ENCODE data around the gene RAD17.
"Not testable (repeated sequence)": the region's sequence is repeated elsewhere in the genome, so short reads cannot be mapped to it uniquely, and the experiment has no call there.

The RAD17 gene, protein sequence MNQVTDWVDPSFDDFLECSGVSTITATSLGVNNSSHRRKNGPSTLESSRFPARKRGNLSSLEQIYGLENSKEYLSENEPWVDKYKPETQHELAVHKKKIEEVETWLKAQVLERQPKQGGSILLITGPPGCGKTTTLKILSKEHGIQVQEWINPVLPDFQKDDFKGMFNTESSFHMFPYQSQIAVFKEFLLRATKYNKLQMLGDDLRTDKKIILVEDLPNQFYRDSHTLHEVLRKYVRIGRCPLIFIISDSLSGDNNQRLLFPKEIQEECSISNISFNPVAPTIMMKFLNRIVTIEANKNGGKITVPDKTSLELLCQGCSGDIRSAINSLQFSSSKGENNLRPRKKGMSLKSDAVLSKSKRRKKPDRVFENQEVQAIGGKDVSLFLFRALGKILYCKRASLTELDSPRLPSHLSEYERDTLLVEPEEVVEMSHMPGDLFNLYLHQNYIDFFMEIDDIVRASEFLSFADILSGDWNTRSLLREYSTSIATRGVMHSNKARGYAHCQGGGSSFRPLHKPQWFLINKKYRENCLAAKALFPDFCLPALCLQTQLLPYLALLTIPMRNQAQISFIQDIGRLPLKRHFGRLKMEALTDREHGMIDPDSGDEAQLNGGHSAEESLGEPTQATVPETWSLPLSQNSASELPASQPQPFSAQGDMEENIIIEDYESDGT

DNA sequence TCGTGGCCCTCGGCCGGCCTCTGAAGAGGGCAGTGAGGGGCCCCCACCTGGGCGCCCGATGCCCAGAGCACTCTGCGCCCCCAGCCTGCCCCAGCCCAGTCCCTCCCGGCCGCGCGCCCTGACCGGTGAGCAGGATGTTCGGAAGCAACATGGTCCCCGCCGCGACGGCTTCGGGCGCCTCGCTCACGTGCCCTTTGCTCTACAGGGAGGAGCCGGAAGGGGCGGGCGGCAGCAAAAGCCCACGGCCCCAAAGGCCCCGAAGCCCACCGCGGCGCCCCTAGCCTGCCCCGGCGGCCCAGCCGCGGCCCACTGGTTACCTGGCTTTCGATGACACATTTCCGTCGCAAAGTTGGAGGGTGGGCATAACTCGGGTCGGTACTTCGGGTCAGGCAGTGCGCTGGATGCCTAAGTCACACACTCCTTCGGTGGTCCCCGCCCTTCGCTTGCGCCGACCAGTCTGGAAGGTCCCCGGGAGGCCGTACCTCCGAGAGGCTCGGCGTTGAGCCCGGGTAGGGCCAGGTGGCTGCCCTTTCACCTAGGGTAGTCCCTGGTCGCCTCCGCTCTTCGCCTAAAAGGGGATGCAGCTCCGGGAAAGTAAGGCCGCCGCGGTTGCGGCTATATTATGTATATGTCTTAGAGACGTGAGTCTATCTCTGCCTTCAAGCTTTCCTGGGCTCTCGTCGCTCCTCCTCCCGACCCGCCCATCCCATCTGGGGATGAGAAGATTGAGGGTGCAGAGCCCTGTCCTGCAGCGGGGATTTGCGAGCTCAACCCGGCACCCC is at the start of gene RAD17, which contains the start of the genes AK6 and TAF9:
Gene RAD17 (plus strand): TSS at position 479 of the 782 bp plus-strand sequence. CDS start 2,391 bp downstream, outside the sequence.
Gene AK6 (minus strand): TSS at position 181 of the 782 bp plus-strand sequence. CDS start 30 bp downstream, at position 151.
Gene TAF9 (minus strand): TSS at position 181 of the 782 bp plus-strand sequence. CDS start 3,783 bp downstream, outside the sequence.
- DNase-seq = peak; percentile 94

DNA sequence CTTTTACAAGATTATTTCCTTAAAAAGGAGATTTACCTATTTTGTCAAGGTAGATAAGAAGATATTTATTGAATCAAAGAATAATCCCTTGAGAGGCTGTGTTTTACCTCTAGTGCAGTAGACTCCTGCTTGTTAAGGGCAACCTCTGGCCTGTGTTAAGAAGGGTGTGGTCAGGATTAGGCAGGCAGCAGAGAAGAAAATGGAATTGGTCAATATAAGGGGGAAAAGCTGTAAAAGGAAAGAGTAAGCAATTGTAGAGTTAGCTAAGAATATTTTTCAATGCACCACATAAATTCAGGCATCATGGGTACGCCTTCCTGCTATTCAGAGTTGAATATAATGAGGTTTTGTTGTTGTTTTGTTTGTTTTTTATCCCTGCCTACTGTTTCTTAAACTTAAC is 43.3 kb upstream of the RAD17 start:
- DNase-seq = no peak

DNA sequence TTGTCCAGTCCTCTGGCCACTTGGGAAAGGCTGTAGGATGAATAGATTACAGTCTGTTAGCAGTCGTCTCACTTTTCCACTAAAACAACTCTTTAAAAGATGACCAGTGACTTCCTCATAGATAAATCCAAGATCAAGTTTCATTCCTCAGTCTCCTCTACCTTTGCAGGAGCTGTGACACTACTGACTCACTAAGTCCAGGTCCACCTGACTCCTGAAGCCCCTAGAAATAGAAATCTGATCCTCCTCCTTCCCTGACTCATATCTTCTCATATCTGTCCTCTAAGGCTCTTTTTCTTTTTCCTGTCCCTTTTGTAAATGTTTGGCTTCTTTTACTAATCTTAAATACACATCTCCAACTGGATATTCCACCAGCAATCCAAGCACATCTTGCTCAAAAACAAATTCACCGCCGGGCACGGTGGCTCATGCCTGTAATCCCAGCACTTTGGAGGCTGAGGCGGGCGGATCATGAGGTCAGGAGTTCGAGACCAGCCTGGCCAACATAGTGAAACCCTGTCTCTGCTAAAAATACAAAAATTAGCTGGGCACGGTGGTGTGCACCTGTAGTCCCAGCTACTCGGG is 39.6 kb upstream of the RAD17 start:
- no peak for DNase-seq

- DNase-seq = no peak
Observed at GRCh38 chr5:69331528-69332445, 37.8 kb upstream of the RAD17 start.

- DNase-seq = not testable (repeated sequence)
Observed at GRCh38 chr5:69333668-69334315, 35.8 kb upstream of the RAD17 start.

- peak; percentile 84 for DNase-seq
Observed at GRCh38 chr5:69334793-69335268, 34.8 kb upstream of the RAD17 start.

- no peak for DNase-seq
Observed at GRCh38 chr5:69335341-69335935, 34.2 kb upstream of the RAD17 start.

DNA sequence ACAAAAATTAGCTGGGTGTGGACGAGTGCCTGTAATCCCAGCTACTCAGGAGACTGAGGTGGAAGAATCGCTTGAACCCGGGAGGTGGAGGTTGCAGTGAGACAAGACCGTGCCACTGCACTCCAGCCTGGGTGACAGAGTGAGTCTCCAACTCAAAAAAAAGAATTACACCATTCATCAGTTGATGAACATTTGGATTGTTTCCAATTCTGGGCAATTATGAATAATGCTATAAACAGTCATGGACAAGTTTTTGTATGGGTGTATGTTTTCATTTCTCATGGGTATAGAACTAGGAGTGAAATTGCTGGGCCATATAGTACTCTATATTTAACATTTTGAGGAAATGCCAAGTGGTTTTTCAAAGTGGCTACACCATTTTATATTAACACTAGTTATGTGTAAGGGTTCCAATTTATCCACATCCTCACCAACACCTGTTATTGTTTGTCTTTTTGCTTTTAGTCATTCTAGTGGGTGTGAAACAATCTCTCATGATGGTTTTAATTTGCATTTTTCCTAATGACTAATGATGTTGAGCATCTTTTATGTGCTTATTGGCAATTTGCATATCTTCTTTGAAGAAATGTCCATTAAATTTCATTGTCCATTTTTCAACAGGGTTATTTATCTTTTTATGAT is 28.0 kb upstream of the RAD17 start:
- DNase-seq = peak; percentile 9

DNA sequence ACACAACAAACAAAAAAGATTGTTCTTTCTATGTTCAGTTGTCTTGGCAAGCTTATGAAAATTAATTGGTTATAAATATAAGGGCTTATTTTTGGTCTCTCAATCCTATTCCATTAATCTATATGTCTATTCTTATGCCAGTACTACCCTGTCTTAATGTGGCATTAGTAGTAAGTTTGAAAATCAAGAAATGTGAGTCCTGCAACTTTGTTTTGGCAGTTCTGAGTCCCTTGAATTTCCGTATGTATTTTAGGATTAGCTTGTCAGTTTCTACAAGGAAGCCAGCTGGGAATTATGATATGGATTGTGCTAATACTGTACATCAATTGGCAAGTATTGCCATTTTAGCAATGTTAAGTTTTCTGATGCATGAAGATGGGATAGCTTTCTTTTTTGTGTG is 26.5 kb upstream of the RAD17 start:
- DNase-seq = no peak

DNA sequence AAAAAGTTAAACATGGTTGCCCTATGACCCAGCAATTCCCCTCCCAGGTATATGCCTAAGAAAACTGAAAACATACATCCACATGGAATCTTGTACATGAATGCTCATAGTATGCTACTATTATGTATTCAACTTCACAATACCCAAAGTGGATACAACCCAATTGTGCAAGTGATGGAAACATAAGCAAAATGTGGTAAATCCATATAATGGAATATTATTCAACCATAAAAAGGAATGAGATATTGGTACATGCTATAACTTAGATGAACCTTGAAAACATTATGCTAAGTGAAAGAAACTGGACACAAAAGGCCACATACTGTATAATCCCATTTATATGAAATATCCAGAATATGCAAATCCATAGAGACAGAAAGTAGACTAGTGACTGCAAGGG is 19.0 kb upstream of the RAD17 start:
- DNase-seq = no peak

DNA sequence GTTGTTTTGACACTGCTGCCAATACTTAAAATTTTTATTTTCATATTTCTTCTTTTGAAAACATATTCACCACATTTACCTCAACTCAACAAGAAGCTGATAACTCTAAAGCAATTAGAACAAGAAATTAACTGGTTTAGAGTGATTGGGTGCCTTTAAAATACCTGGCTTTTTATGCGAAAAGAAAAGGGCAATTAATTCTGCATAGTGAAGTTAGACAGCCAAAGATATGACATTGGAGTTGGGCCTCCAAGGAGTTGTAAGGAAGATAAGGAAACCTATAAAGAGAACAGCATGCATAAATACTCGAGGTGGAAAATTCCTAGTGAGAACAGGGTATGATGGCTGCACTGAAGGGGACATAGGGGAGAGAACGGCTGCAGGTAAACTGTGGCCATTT is 9.9 kb upstream of the RAD17 start:
- no peak for DNase-seq

GRCh38 chr5:69360442-69360841 is 9.2 kb upstream of the RAD17 start:
- DNase-seq = no peak

DNA sequence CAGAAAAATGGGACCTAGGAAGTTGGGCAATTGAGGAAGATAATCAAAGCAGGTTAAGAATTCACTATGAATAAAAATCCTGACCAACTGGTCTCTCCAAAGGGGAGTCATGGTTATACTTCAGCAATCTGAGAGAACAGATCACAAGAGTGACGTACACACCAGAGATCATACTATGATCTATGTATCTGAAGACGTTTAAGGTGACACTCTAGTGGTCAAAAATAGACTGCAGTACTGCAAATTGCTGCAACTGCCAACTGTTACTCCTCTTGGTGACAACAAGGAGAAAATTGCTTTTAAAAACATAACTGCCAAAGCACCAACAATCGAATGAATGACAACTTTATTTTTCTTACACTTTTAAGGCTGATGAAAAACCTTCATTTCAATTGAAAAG is 5.2 kb upstream of the RAD17 start:
- peak; percentile 25 for DNase-seq

- DNase-seq = no peak
Observed at GRCh38 chr5:69364850-69365249, 4.8 kb upstream of the RAD17 start.

GRCh38 chr5:69367697-69368279 is 1.8 kb upstream of the RAD17 start:
- no peak for DNase-seq

- peak; percentile 31 for DNase-seq
Observed at GRCh38 chr5:69368458-69369339, 919 bp upstream of the RAD17 start.

DNA sequence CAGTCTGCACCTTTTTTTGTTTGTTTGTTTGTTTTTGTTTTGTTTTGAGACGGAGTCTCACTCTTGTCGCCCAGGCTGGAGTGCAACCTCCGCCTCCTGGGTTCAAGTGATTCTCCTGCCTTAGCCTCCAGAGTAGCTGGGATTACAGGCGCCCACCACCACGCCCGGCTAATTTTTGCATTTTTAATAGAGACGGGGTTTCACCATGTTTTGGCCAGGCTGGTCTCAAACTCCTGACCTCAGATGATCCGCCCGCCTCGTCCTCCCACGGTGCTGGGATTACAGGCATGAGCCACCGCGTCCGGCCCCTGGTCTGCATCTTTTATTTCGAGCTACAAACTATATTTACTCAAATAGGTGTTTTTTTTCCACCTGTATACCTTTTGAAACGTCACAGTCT is 717 bp downstream of the RAD17 start:
- peak; percentile 15 for DNase-seq

DNA sequence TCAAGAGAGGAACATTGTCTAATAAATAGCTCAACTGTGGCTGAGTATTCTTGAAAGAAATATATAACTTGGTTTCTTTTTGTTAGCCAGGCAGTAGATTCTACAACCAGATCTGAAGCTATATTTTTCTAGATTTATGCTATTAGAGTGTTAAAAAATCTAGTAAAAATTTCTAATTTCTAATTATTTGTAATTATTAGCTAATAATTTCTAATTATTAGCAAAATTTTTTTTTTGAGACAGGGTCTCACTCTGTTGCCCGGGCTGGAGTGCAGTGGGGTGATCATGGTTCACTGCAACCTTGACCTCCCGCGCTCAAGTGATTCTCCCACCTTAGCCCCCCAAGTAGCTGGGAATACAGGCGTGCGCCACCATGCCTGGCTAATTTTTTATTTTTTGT is 2.8 kb downstream of the RAD17 start:
- no peak for DNase-seq
